HepG2 (cell line): ENCODE measurements around the gene DNAJC12. TPM values are rescaled to one million over a fixed set of nuclear protein-coding genes. Genes with fewer than 3 reads are reported as not detected.

ENCODE experiments used
- ATAC-seq: fragments of 200-7000 bp; cut with Tn5 transposase; 3 replicates; pipeline ENCODE4 v1.9.1; 2020; ENCODE audit warnings: mild to moderate bottlenecking, moderate library complexity
- BruUV-seq: library from RNA; stranded (reverse); fragments of 400-500 nt; replicated peaks from 2 replicates; lab custom pipeline; 2021; lab: Mats Ljungman, UMichigan
- CTCF ChIA-PET: fragments of 300-600 bp; formaldehyde crosslinking; extraction: SDS; loops from one replicate; lab custom pipeline; 2021; ENCODE audit warnings: low total read pairs, inconsistent platforms, low intra/inter-chr PET ratio; lab: Yijun Ruan, JAX
- POLR2A ChIA-PET: fragments of 350-600 bp; sonication (Branson Sonifier 250); formaldehyde crosslinking; loops from one replicate; lab custom pipeline; 2020; ENCODE audit warnings: antibody characterized with exemption, inconsistent platforms; lab: Yijun Ruan, JAX
- DNase-seq: peaks from one replicate; pipeline ENCODE4 v3.0.0-alpha.2; 2015; ENCODE audit warnings: low spot score
- FAIRE-seq: peaks from 3 replicates; lab custom pipeline; 2011; peaks lifted over from hg19 to GRCh38; lab: Jason Lieb, UNC
- H2AFZ ChIP-seq: one replicate; pipeline ENCODE4 v1.6.1; 2011; ENCODE audit warnings: low read length, inconsistent platforms
- H3K27ac ChIP-seq: fragments of 300-600 bp; 3 replicates; pipeline ENCODE4 v1.8.0; 2011; ENCODE audit warnings: mixed run types, mild to moderate bottlenecking, mixed read lengths, low read length, inconsistent platforms; ENCODE audit not compliant: insufficient read depth; ENCODE audit errors: extremely low read length
- H3K27me3 ChIP-seq, 2 experiments: fragments of 200-600 bp in 1 of 2; 2 replicates in 1 of 2; 3 replicates in 1 of 2; pipeline versions ENCODE4 v1.6.0 to v1.8.0; 2011; ENCODE audit warnings: low read length in 2 of 2, mild to moderate bottlenecking in 2 of 2, moderate library complexity in 2 of 2, inconsistent platforms in 1 of 2; ENCODE audit not compliant: insufficient read depth in 2 of 2, control insufficient read depth in 1 of 2
- H3K36me3 ChIP-seq, 2 experiments: fragments of 200-600 bp in 1 of 2; replicated peaks in 1 of 2; 2 replicates in 1 of 2; 3 replicates in 1 of 2; pipeline versions ENCODE4 v1.5.1 to v1.8.0; 2011; ENCODE audit warnings: low read length in 2 of 2, inconsistent platforms in 1 of 2; ENCODE audit not compliant: insufficient read depth in 2 of 2, control insufficient read depth in 1 of 2
- H3K4me1 ChIP-seq: 2 replicates; pipeline ENCODE4 v1.5.1; 2012; ENCODE audit warnings: low read length, inconsistent platforms; ENCODE audit not compliant: insufficient read depth
- H3K4me2 ChIP-seq: 2 replicates; pipeline ENCODE4 v1.6.0; 2011; ENCODE audit warnings: low read depth, low read length, inconsistent platforms
- H3K4me3 ChIP-seq, 3 experiments: fragments of 200-600 bp in 1 of 3; sonication (generic), shearing (Covaris generic) in 1 of 3; replicated peaks in 1 of 3; 2 replicates each; pipeline ENCODE4 v1.5.1; 2011 to 2016; ENCODE audit warnings: low read length in 3 of 3, inconsistent platforms in 2 of 3, low read depth in 2 of 3, mild to moderate bottlenecking in 2 of 3, control low read depth in 1 of 3, mixed read lengths in 1 of 3; ENCODE audit not compliant: insufficient read depth in 1 of 3
- H3K79me2 ChIP-seq: one replicate; pipeline ENCODE4 v1.6.1; 2011; ENCODE audit warnings: low read length, inconsistent platforms; ENCODE audit not compliant: insufficient read depth
- H3K9ac ChIP-seq: 2 replicates; pipeline ENCODE4 v1.6.0; 2011; ENCODE audit warnings: mild to moderate bottlenecking, low read depth, low read length, inconsistent platforms; ENCODE audit not compliant: insufficient read depth
- H3K9me3 ChIP-seq: 2 replicates; pipeline ENCODE4 v1.5.1; 2012; ENCODE audit warnings: mild to moderate bottlenecking, low read length
- H4K20me1 ChIP-seq: 2 replicates; pipeline ENCODE4 v1.6.0; 2011; ENCODE audit warnings: inconsistent platforms, mild to moderate bottlenecking, low read length, moderate library complexity; ENCODE audit not compliant: insufficient read depth
- ATF4 ChIP-seq, 2 experiments: fragments of 450-650 bp in 1 of 2; sonication (generic) in 1 of 2; formaldehyde crosslinking; IDR thresholded peaks; 2 replicates each; pipeline versions ENCODE4 v1.5.0 to v1.8.0; 2020 to 2022; ENCODE audit warnings: mild to moderate bottlenecking in 1 of 2, missing genetic modification reagents in 1 of 2
- GATA4 ChIP-seq: sonication (generic); IDR thresholded peaks from 2 replicates; pipeline ENCODE4 v1.6.1; 2016; ENCODE audit warnings: antibody characterized with exemption, low read depth, borderline replicate concordance
- GLI4 ChIP-seq: sonication (generic); formaldehyde crosslinking; IDR thresholded peaks from 2 replicates; pipeline ENCODE4 v1.5.1; 2020; ENCODE audit warnings: missing genetic modification reagents, mild to moderate bottlenecking, moderate library complexity, borderline replicate concordance
- RFXAP ChIP-seq: sonication (generic); formaldehyde crosslinking; IDR thresholded peaks from 2 replicates; pipeline ENCODE4 v1.4.0; 2020; ENCODE audit warnings: missing genetic modification reagents, borderline replicate concordance
- RXRB ChIP-seq: IDR thresholded peaks from 2 replicates; pipeline ENCODE4 v1.6.1; 2016; ENCODE audit warnings: borderline replicate concordance, missing genetic modification reagents, missing compliant biosample characterization
- SETDB1 ChIP-seq: sonication (generic); formaldehyde crosslinking; IDR thresholded peaks from 2 replicates; pipeline ENCODE4 v1.5.1; 2020; ENCODE audit warnings: missing genetic modification reagents, mild to moderate bottlenecking, borderline replicate concordance
- SMC3 ChIP-seq: IDR thresholded peaks from 2 replicates; pipeline ENCODE4 v1.6.1; 2011; ENCODE audit warnings: low read length, improper control_type of control experiment
- TARDBP ChIP-seq: sonication (generic); formaldehyde crosslinking; IDR thresholded peaks from 2 replicates; pipeline ENCODE4 v1.8.0; 2022; ENCODE audit warnings: mild to moderate bottlenecking, missing genetic modification reagents
- ZNF407 ChIP-seq: sonication (generic); formaldehyde crosslinking; IDR thresholded peaks from one replicate; pipeline ENCODE4 v1.5.1; 2020; ENCODE audit warnings: mild to moderate bottlenecking, missing genetic modification reagents; ENCODE audit errors: not compliant biosample characterization
- ZNF775 ChIP-seq: sonication (generic); formaldehyde crosslinking; IDR thresholded peaks from 2 replicates; pipeline ENCODE4 v1.4.0; 2020; ENCODE audit warnings: missing genetic modification reagents, mild to moderate bottlenecking, moderate library complexity, borderline replicate concordance
- ZNF790 ChIP-seq: sonication (generic); formaldehyde crosslinking; IDR thresholded peaks from 2 replicates; pipeline ENCODE4 v1.8.0; 2022; ENCODE audit warnings: missing genetic modification reagents, mild to moderate bottlenecking, borderline replicate concordance
- WGBS: methylation state at CpG from one replicate; pipeline ENCODE4 v1.1.6; 2017; ENCODE audit warnings: low lambda C conversion rate; 5-methylcytosine and 5-hydroxymethylcytosine counted together
- in situ Hi-C: cut with HindIII; loops from 2 replicates; pipeline ENCODE4 v1.10.0; 2017; ENCODE audit warnings: low pct_unique_long_range_greater_than_20kb; ENCODE audit not compliant: extremely low pct_ligation_motif_present
- intact Hi-C: fragments of 100-400 bp; cut with micrococcal nuclease; formaldehyde crosslinking; loops from one replicate; pipeline ENCODE4 v1.10.0; 2022; ENCODE audit not compliant: unreplicated experiment
- polyA plus RNA-seq, 8 experiments: library from polyadenylated mRNA; depleted of rRNA in 3 of 8; stranded (reverse) in 7 of 8; unstranded in 1 of 8; fragments of >200 nt; fragmentation: Illumina TruSeq in 4 of 8; extraction: Trizol in 4 of 8; gene quantifications; 2 replicates each; pipeline versions ENCODE4 v1.2.1 to v1.2.3, GENCODE V29; 2011 to 2016; ENCODE audit warnings: low read depth in 4 of 8, missing spikeins in 1 of 8, mixed read lengths in 1 of 8; ENCODE audit not compliant: insufficient read depth in 1 of 8
- total RNA-seq, 5 experiments: library from RNA; depleted of rRNA; stranded (reverse); fragments of >200 nt; fragmentation: Illumina TruSeq; extraction: Trizol; gene quantifications; 2 replicates each; pipeline ENCODE4 v1.2.3, GENCODE V29; 2016; ENCODE audit warnings: low read depth in 1 of 5
- TF ChIP-seq, protein P1 (sequence below): IDR thresholded peaks from 2 replicates; pipeline ENCODE4 v1.6.1; 2018; ENCODE audit warnings: missing genetic modification reagents

DNAJC12 gene
- total and polyA plus RNA-seq, 2 of the 13 experiments (the other 11 are each of a cell fraction or from before 2014, with no cell fraction given), result 11.6 to 43.9 TPM

- H3K27me3 ChIP-seq, result no peaks in the 10 kb centered on the region
- DNase-seq (peak; percentile 81), ATAC-seq (peak; percentile 92), FAIRE-seq (peak; percentile 57)
- CTCF ChIA-PET, result no interaction called here
- no peak overlapping the region for H2AFZ ChIP-seq
- H3K4me3 ChIP-seq, result peak overlapping the region; percentile 4 to 46 (median 31); a peak in 3 of 6 replicates
- no peaks in the 10 kb centered on the region; a peak in 1 of 5 replicates for H3K36me3 ChIP-seq
- H3K4me2 ChIP-seq, result peak overlapping the region; percentile 64
- POLR2A ChIA-PET, result interaction anchor here (0.6 to 2.4 kb wide), 12 partner anchors 11 to 529 kb away, joined by 3 to 14 read pairs (median 6); partner anchors contain the start of genes DNAJC12, HNRNPH3 and SIRT1
- no peaks in the 10 kb centered on the region for H3K79me2 ChIP-seq
- TSS peak; percentile 72 for BruUV-seq
- intact Hi-C loops, result loop anchor here (1.0 to 2.0 kb wide), 3 partner anchors 16 to 38 kb away; partner anchors contain the start of gene DNAJC12
- no peaks in the 10 kb centered on the region for H3K9me3 ChIP-seq
- peaks cover 67% of the 10 kb centered on the region for H3K4me1 ChIP-seq
- peak overlapping the region; percentile 75 for H3K9ac ChIP-seq
- H3K27ac ChIP-seq, result peak overlapping the region; percentile 90
- no peaks in the 10 kb centered on the region for H4K20me1 ChIP-seq
- WGBS, result 4% methylated on average over 10 of the region's 10 CpGs
- in situ Hi-C loops, result no loop called here
- no peak for TF ChIP-seq RFXAP (CRISPR knock-in tag)
- TF ChIP-seq, protein P1, sequence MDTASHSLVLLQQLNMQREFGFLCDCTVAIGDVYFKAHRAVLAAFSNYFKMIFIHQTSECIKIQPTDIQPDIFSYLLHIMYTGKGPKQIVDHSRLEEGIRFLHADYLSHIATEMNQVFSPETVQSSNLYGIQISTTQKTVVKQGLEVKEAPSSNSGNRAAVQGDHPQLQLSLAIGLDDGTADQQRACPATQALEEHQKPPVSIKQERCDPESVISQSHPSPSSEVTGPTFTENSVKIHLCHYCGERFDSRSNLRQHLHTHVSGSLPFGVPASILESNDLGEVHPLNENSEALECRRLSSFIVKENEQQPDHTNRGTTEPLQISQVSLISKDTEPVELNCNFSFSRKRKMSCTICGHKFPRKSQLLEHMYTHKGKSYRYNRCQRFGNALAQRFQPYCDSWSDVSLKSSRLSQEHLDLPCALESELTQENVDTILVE (CRISPR knock-in tag), result no peak
- TF ChIP-seq GATA4, result 0 out of 2 replicates have a peak, but pooled peaks have one; percentile 33
- no peak for TF ChIP-seq SETDB1
- 0 out of 2 replicates have a peak, but pooled peaks have one; percentile 7 for TF ChIP-seq RXRB (CRISPR knock-in tag)
- no peak for TF ChIP-seq GLI4
- TF ChIP-seq ZNF407 (CRISPR knock-in tag), result no peak
- no peak for TF ChIP-seq TARDBP
- no peak for TF ChIP-seq ZNF790 (CRISPR knock-in tag)
- TF ChIP-seq ZNF775 (CRISPR knock-in tag), result no peak
- 0 out of 4 replicates have a peak, but pooled peaks of 1 of the 2 experiments have one; percentile 26 for TF ChIP-seq ATF4 (CRISPR knock-in tag; IDR thresholded peaks at IDR 0.05)
- TF ChIP-seq SMC3, result no peak
Measured at GRCh38 chr10:67802767-67803538, 35.0 kb downstream of the DNAJC12 start.
